ENCODE data around the gene ZNF804B.

DNA sequence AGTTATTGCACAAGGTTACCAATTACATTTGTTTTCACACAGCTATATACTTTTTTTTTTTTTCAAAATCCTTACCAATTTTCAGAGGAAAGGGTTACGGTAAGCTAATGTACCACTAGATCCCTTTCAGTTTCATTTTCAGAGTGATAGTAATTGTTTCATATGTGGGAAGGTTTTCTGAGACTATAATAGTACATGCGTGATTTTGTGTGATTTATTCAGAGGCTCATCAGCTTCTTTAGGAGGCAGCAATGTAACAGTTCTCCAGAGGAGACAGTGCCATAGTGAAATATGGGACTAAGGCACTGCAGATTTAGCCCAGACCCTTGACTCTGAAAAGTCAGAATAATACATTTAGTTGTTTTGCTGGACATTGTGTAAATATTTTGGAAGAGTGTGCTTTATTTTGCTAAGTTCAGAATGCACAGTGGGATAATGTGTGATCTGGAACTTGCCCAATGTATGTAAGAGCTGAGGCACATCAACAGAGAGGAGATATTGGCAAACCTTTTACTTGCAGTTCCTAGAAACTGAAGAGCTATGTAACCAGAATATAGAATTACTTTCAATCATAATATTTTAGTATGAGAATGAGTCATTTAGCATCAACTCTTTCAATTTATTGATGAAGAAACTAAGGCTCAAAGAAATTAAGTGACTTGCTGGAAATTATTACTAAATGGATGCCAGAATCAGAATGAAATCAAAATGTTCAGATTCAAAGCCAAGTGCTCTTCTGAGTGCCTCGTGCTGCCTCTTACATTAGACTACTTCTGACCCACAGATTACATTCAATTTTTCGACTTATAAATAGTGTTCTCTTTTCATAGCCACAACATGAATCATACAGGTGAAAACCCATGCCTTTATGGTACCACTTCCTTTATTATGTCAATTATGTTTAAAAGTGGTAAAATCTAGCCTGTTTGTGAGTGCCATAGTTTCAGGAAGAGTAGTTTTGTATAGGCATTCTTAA, 243.8 kb downstream of the ZNF804B start:
- TF ChIP-seq CTCF (conservative IDR thresholded peaks at IDR 0.05; ENCODE audit: low read depth, low read length) (no peak), EZH2 (IDR thresholded peaks at IDR 0.05; ENCODE audit: borderline replicate concordance, low read depth, low read length, poor library complexity, severe bottlenecking) (no peak)
